Vagina (tissue), 2 donors: ENCODE measurements around the gene GPRIN2.
"Not testable (repeated sequence)": the region's sequence is repeated elsewhere in the genome, so short reads cannot be mapped to it uniquely, and the experiment has no call there.

ENCODE experiments used
- CTCF ChIP-seq, 3 experiments: fragments of 450-650 bp in 2 of 3; fragments of 200-600 bp in 1 of 3; sonication (generic) in 1 of 3; IDR thresholded peaks; one replicate each; pipeline ENCODE4 v1.5.1; 2017 to 2019; ENCODE audit warnings: antibody characterized with exemption in 3 of 3, mild to moderate bottlenecking in 2 of 3, moderate library complexity in 2 of 3
- POLR2A ChIP-seq, 2 donors: fragments of 450-650 bp; IDR thresholded peaks; one replicate each; pipeline ENCODE4 v1.6.1; 2017; ENCODE audit warnings: antibody characterized with exemption in 2 of 2, mild to moderate bottlenecking in 2 of 2, moderate library complexity in 2 of 2

DNA sequence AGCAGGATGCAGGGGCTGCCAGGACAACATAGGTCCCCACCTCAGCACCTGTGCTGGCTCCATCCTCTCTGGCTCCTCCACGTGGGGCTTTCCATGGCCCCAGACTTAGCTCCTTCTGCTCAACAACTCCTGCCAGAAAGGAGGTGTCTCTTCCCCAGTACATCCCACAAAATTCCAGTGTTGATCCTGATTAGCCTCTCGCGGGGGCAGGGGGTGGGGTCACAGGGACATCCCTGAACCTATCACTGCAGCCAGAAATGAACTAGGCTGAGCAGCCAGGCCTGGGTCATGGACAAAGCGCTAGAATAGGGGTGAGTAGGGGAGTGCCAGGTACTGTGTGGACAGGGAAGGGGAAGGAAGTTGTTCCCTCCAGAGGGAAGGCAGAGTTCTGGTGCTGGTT lies 17.4 kb upstream of the GPRIN2 start:
- TF ChIP-seq CTCF, POLR2A (IDR thresholded peaks at IDR 0.05): not testable (repeated sequence)
